Fibroblast of skin of left quadriceps (primary cell): Measurements from ENCODE around the gene SLC12A7.
"Not testable (repeated sequence)": the region's sequence is repeated elsewhere in the genome, so short reads cannot be mapped to it uniquely, and the experiment has no call there.

Experiments
- DNase-seq, 2 experiments: peaks; one replicate each; pipeline ENCODE4 v3.0.0-alpha.2; 2013; ENCODE audit warnings: low read depth in 2 of 2

Gene SLC12A7

GRCh38 chr5:1109542-1110306 lies 2.1 kb downstream of the SLC12A7 start:
- no peak for DNase-seq

DNA sequence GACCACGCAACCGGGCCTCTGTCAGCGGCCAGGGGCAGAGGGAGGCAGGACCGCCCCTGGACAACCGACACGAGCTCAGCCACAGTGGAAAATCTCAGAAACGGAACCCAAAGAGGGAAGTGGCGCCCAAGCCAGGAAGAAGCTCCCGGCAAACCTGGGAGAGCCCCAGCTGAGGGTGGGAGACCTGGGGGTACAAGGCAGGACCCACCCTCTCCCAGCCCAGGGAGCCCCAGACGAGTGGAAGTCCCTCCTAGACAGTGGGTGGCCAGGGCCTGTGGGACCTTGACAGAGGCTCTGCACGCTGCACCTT lies 3.0 kb downstream of the SLC12A7 start:
- DNase-seq: no peak

- DNase-seq: no peak
Observed at GRCh38 chr5:1108023-1108864, 3.6 kb downstream of the SLC12A7 start.

GRCh38 chr5:1107167-1108022 lies 4.5 kb downstream of the SLC12A7 start:
- DNase-seq: no peak

DNA sequence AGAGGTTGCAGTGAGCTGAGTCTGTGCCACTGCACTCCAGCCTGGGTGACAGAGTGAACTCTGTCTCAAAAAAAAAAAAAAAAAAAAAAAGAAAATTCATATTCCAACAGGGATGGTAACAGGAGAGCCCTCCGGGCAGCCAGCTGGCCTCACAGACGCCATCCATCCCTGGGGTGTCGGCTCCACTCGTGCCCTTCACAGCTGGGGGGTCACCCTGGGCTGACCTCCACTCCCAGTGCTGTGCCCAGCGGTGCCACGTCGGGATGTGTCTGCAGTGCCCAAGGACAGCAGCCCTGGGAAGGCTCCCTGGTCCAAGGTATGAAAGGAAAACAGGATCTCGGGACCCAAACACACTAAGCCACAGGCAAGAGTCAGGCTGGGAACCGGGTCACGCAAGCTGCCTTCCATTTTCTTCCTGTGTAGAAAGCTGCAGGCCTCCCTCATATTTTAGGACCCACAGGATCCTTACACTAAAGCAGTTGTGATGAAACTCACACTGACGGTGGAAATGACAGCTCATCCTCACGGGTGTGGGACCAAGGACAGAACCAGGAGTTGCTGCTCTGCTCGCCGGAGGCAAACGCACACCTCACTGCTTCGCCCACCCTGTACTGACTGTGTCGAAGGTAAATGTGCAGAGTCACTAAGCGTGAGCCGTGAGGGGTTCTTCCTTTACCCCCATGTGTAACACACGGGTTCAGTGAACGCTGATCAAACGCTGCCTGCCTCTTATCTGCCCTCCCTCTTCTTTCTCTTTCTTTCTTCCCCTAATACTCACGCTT lies 5.3 kb downstream of the SLC12A7 start:
- no peak for DNase-seq

DNA sequence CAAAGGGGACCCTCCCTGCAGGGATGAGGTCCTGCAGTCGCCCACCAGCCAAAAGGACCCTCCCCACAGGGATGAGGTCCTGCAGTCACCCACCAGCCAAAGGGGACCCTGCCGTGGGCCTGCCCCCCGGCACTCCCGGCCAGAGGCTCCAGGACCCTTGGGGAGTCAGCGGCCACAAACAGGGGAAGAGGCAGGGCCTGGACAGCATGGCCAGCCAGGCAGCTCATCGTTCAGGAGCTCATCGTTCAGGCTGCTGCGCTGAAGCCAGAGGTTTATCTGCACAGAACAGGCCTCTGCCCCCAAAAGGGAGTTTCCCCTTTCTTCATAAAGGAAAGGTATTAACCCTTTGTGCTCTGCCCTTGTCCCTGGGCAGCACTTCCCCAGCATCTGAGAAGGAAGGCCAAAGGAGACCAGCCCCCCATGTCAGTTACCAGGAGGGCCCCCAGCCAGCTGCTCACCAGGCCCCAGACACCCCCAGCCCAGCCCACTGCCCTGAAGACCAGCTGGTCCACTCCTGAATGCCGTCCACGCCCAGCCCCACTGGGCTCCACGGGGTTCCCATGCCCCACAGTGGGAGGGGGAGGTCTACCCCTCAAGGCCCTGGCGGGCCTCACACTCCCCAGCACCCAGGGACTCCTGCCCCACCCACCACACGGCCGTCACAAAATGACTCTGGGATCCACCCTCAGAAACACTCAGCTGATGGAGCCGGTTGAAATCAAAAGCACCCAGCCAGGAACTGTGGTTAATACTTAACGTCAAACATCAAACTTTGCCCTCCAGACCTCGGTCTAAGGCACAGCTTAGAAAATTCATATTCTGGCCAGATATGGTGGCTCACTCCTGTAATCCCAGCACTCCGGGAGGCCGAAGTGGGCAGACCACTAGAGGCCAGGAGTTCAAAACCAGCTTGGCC lies 6.3 kb downstream of the SLC12A7 start:
- DNase-seq: no peak

- no peak for DNase-seq
Observed at GRCh38 chr5:1104327-1105006, 7.4 kb downstream of the SLC12A7 start.

GRCh38 chr5:1103505-1104326 lies 8.1 kb downstream of the SLC12A7 start:
- DNase-seq: no peak

DNA sequence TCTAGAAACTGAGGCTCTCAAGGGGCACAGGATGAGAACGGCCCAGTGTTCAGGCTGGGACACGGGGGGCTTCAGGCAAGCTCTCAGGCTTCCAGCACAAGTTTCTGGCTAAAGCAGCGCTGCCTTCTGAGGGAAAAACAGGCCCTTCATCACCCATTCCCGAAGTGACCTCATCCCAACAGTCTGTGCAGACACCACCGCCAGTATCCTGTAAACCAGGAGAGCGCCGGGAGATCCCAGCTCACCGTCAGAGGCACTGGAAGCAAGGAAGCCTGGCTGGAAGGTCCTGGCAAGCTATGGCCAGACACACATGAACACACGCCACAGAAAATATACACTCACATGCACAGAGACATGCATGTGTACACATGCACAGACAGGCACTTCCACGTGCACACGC lies 8.8 kb downstream of the SLC12A7 start:
- DNase-seq: no peak

- DNase-seq: no peak
Observed at GRCh38 chr5:1101961-1102713, 9.7 kb downstream of the SLC12A7 start.

- DNase-seq: no peak
Observed at GRCh38 chr5:1100664-1101574, 10.9 kb downstream of the SLC12A7 start.

- DNase-seq: no peak
Observed at GRCh38 chr5:1099926-1100663, 11.8 kb downstream of the SLC12A7 start.

DNA sequence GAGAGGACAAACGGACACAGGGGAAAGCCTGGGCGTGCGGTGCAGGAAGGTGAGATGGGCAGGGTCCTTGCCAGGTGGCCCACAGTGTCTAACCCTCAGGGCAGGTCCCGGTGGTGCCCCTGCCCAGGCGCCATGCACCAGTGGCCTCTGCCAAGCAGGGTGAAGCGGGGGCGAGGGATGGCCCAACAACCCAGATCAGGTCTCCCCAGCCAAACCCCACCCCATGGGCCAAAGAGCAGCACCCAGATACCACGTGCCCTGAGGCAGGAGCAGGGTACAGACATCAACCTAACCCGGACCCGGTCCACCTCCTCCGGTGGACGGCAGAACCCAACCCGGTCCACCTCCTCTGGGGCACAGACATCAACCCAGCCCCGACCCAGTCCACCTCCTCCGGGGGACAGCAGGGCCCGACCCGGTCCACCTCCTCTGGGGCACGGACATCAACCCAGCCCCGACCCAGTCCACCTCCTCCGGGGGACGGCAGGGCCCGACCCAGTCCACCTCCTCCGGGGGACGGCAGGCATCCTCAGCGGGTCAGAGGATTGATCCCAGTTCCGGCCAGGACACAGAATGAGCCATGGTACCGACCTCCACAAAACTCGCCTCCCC lies 12.8 kb downstream of the SLC12A7 start:
- no peak for DNase-seq

GRCh38 chr5:1097988-1098385 lies 13.9 kb downstream of the SLC12A7 start:
- not testable (repeated sequence) for DNase-seq

DNA sequence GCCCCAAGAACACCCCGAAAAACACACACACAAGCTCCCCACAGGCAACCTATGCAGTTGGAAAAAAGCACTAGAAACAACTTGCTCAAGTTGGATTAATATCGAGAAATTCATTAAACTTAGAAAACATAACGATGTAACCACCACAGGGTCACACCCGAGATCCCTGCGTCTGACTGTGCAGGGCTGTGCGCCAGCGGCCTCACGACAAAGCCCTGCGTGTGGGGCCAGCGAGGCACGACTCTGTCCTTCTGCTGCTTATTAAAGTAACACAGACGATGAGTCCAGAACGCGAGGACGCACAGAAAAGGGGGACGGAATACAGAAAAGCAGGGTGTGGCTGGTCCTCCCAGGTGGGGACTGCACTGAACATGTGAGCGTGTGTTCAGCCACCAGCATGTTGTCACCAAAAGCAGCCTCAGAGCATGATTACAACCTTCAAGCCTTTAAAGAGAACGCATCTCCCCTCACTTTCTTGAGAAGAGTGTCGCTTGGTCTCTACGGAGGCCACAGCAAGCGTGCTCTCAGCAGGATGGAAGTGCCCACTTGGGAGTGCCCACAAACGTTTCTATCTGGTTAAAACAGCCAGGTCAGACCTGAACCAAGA lies 14.4 kb downstream of the SLC12A7 start:
- DNase-seq: no peak

DNA sequence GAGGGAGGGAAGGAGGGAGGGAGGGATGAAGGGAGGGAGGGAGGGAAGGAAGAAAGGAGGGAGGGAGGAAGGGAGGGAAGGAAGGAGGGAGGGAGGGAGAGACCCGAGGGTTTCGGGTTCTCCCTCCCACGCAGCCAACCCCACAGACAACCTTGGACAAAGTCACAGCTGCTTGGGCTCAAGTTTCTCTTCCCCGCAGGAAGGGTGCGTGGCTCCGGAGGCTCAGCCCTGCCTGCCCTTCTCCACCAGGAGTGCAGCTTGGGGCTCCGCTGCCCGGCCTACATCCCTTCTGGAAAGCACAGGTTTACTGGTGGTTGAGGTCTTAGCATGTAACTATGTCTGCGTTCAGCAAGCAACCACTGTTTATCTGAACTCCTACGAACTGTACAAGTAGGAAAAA lies 15.0 kb downstream of the SLC12A7 start:
- DNase-seq: no peak
